Liver (tissue), 9 donors: ENCODE data around the gene TUBGCP4. TPM values are rescaled to one million over a fixed set of nuclear protein-coding genes. Genes with fewer than 3 reads are reported as not detected.

Experiments used
- DNase-seq: peaks from one replicate; pipeline ENCODE4 v3.0.0-alpha.2; 2017; ENCODE audit warnings: low spot score
- H3K27ac ChIP-seq, 2 donors: one replicate each; pipeline ENCODE4 v1.7.0; 2013; ENCODE audit warnings: inconsistent platforms in 2 of 2, low read length in 2 of 2, control low read depth in 1 of 2, low read depth in 1 of 2, mild to moderate bottlenecking in 1 of 2
- H3K27me3 ChIP-seq, 4 donors: one replicate each; pipeline versions ENCODE4 v1.6.1 to v1.7.0; 2013; ENCODE audit warnings: low read length in 3 of 4, inconsistent platforms in 1 of 4, mild to moderate bottlenecking in 1 of 4, moderate library complexity in 1 of 4; ENCODE audit not compliant: control insufficient read depth in 4 of 4, insufficient read depth in 4 of 4
- H3K36me3 ChIP-seq, 4 donors: one replicate each; pipeline versions ENCODE4 v1.6.1 to v1.7.0; 2013; ENCODE audit warnings: low read length in 3 of 4, mild to moderate bottlenecking in 3 of 4, low read depth in 1 of 4, moderate library complexity in 1 of 4; ENCODE audit not compliant: control insufficient read depth in 4 of 4, insufficient read depth in 3 of 4
- H3K4me1 ChIP-seq, 4 donors: one replicate each; pipeline versions ENCODE4 v1.6.1 to v1.7.0; 2013; ENCODE audit warnings: low read length in 3 of 4, mild to moderate bottlenecking in 3 of 4, moderate library complexity in 1 of 4; ENCODE audit not compliant: control insufficient read depth in 4 of 4, insufficient read depth in 4 of 4
- H3K4me3 ChIP-seq, 3 donors: one replicate each; pipeline versions ENCODE4 v1.6.1 to v1.7.0; 2013; ENCODE audit warnings: low read length in 3 of 3, control low read depth in 1 of 3, low read depth in 1 of 3, mild to moderate bottlenecking in 1 of 3
- H3K9ac ChIP-seq, 2 donors: one replicate each; pipeline ENCODE4 v1.7.0; 2013; ENCODE audit warnings: low read length in 2 of 2, mild to moderate bottlenecking in 2 of 2, moderate library complexity in 2 of 2, control low read depth in 1 of 2, low read depth in 1 of 2
- H3K9me3 ChIP-seq, 4 donors: one replicate each; pipeline versions ENCODE4 v1.6.1 to v1.7.0; 2013; ENCODE audit warnings: low read length in 3 of 4; ENCODE audit not compliant: control insufficient read depth in 4 of 4
- ATF3 ChIP-seq: IDR thresholded peaks from 2 replicates; pipeline ENCODE4 v1.6.1; 2016; ENCODE audit warnings: antibody characterized with exemption
- EGR1 ChIP-seq, 2 donors: IDR thresholded peaks; 2 replicates each; pipeline ENCODE4 v1.6.1; 2016 to 2018; ENCODE audit warnings: antibody characterized with exemption in 2 of 2, low read depth in 2 of 2
- FOXA1 ChIP-seq: IDR thresholded peaks from 2 replicates; pipeline ENCODE4 v1.6.1; 2016; ENCODE audit warnings: antibody characterized with exemption
- FOXA2 ChIP-seq: IDR thresholded peaks from 2 replicates; pipeline ENCODE4 v1.6.1; 2016; ENCODE audit warnings: antibody characterized with exemption
- GABPA ChIP-seq, 2 donors: IDR thresholded peaks in 1 of 2; conservative IDR thresholded peaks in 1 of 2; 2 replicates each; pipeline ENCODE4 v1.6.1; 2016; ENCODE audit warnings: antibody characterized with exemption in 2 of 2, mild to moderate bottlenecking in 1 of 2, moderate library complexity in 1 of 2
- HNF4A ChIP-seq, 2 donors: conservative IDR thresholded peaks; 2 replicates each; pipeline ENCODE4 v1.6.1; 2016; ENCODE audit warnings: antibody characterized with exemption in 2 of 2, mild to moderate bottlenecking in 2 of 2
- HNF4G ChIP-seq: IDR thresholded peaks from 2 replicates; pipeline ENCODE4 v1.6.1; 2016; ENCODE audit warnings: antibody characterized with exemption
- JUND ChIP-seq, 2 donors: IDR thresholded peaks; 2 replicates each; pipeline ENCODE4 v1.6.1; 2016; ENCODE audit warnings: antibody characterized with exemption in 2 of 2
- NR2F2 ChIP-seq: IDR thresholded peaks from 2 replicates; pipeline ENCODE4 v1.6.1; 2016; ENCODE audit warnings: antibody characterized with exemption
- RAD21 ChIP-seq, 2 donors: IDR thresholded peaks; 2 replicates each; pipeline ENCODE4 v1.6.1; 2016; ENCODE audit warnings: antibody characterized with exemption in 2 of 2, mild to moderate bottlenecking in 2 of 2
- REST ChIP-seq: IDR thresholded peaks from 2 replicates; pipeline ENCODE4 v1.6.1; 2016; ENCODE audit warnings: antibody characterized with exemption, mild to moderate bottlenecking
- RXRA ChIP-seq, 2 donors: IDR thresholded peaks; 2 replicates each; pipeline ENCODE4 v1.6.1; 2017 to 2018; ENCODE audit warnings: antibody characterized with exemption in 2 of 2, mild to moderate bottlenecking in 1 of 2
- TAF1 ChIP-seq: conservative IDR thresholded peaks from 2 replicates; pipeline ENCODE4 v1.6.1; 2016; ENCODE audit warnings: antibody characterized with exemption, mild to moderate bottlenecking
- YY1 ChIP-seq: IDR thresholded peaks from 2 replicates; pipeline ENCODE4 v1.6.1; 2016; ENCODE audit warnings: antibody characterized with exemption, mild to moderate bottlenecking
- ZBTB33 ChIP-seq: IDR thresholded peaks from 2 replicates; pipeline ENCODE4 v1.6.1; 2016; ENCODE audit warnings: antibody characterized with exemption
- WGBS: extraction: QIAGEN DNeasy Blood & Tissue Kit; methylation state at CpG from one replicate; pipeline ENCODE4 v1.1.7; 2013; 5-methylcytosine and 5-hydroxymethylcytosine counted together
- polyA plus RNA-seq, 2 donors: library from polyadenylated mRNA; stranded (reverse) in 1 of 2; unstranded in 1 of 2; fragments of 200-250 nt in 1 of 2; fragments of >200 nt in 1 of 2; fragmentation: Nextera tagmentation in 1 of 2; extraction: Ambion mirVana in 1 of 2; gene quantifications; one replicate each; pipeline versions ENCODE4 v1.2.1 to v1.2.3, GENCODE V29; 2013 to 2015
- total RNA-seq, 2 donors: library from RNA; depleted of rRNA; stranded (reverse); fragments of >200 nt; gene quantifications; one replicate each; pipeline ENCODE4 v1.2.3, GENCODE V29; 2014
- TF ChIP-seq, protein P1 (sequence below): fragments of 150-350 bp; IDR thresholded peaks from 2 replicates; pipeline ENCODE4 v1.5.1; 2017; ENCODE audit warnings: improper control_type of control experiment, low read depth, low read length; ENCODE audit not compliant: missing input control
- TF ChIP-seq, protein P2 (sequence below): IDR thresholded peaks from 2 replicates; pipeline ENCODE4 v1.6.1; 2016; ENCODE audit warnings: antibody characterized with exemption
- donor health status: healthy.
- donor health status: healthy.
- donor health status: healthy.
- donor health status: healthy.
- donor health status: healthy.

TUBGCP4 gene
- total and polyA plus RNA-seq, 4 donors, result 4.6 to 20.5 (median 12.4) TPM

DNA sequence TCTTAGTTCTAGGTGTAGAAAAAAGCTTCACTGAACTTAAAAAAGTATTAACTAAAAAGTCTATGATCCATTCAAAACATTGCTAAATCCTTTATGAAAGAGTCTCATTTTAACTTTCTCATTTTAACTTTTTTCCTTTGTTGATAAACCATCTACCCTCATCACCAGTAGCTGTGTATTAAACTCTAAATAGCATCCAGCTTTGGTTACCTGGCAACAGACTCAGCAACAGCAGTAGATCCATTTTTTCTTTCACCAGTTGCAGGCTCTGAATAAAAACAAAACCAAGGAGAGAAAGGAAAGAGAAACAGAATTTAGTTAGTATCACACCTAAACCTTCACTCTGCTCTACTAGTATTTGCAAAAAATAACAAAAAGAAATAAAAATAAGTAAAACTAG lies 70.4 kb downstream of the TUBGCP4 start:
- no peak overlapping the region for H3K4me3 ChIP-seq
- H3K4me1 ChIP-seq, result peaks cover 0 to 3% (median 0%) of the 10 kb centered on the region in 4 donors
- peaks cover 0 to 7% (median 3%) of the 10 kb centered on the region in 4 donors for H3K36me3 ChIP-seq
- no peak overlapping the region for H3K9ac ChIP-seq
- TF ChIP-seq, protein P1, sequence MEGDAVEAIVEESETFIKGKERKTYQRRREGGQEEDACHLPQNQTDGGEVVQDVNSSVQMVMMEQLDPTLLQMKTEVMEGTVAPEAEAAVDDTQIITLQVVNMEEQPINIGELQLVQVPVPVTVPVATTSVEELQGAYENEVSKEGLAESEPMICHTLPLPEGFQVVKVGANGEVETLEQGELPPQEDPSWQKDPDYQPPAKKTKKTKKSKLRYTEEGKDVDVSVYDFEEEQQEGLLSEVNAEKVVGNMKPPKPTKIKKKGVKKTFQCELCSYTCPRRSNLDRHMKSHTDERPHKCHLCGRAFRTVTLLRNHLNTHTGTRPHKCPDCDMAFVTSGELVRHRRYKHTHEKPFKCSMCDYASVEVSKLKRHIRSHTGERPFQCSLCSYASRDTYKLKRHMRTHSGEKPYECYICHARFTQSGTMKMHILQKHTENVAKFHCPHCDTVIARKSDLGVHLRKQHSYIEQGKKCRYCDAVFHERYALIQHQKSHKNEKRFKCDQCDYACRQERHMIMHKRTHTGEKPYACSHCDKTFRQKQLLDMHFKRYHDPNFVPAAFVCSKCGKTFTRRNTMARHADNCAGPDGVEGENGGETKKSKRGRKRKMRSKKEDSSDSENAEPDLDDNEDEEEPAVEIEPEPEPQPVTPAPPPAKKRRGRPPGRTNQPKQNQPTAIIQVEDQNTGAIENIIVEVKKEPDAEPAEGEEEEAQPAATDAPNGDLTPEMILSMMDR, result no peak
- TF ChIP-seq, protein P2, sequence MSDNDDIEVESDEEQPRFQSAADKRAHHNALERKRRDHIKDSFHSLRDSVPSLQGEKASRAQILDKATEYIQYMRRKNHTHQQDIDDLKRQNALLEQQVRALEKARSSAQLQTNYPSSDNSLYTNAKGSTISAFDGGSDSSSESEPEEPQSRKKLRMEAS, result no peak
- TF ChIP-seq JUND (IDR thresholded peaks at IDR 0.05) (no peak), EGR1 (IDR thresholded peaks at IDR 0.05; ENCODE audit: low read depth in 2 of 2) (no peak), NR2F2 (no peak), REST (no peak), GABPA (IDR thresholded peaks at IDR 0.05 in 1 of 2, conservative IDR thresholded peaks at IDR 0.05 in 1 of 2) (no peak), FOXA1 (no peak), HNF4G (no peak), RXRA (IDR thresholded peaks at IDR 0.05) (no peak), RAD21 (IDR thresholded peaks at IDR 0.05) (no peak)
- DNase-seq, result no peak
- no peak overlapping the region for H3K27ac ChIP-seq
- no peaks in the 10 kb centered on the region for H3K9me3 ChIP-seq
- H3K27me3 ChIP-seq, result no peaks in the 10 kb centered on the region

- peaks cover 0 to 8% (median 1%) of the 10 kb centered on the region in 4 donors for H3K36me3 ChIP-seq
- H3K9ac ChIP-seq, result no peak overlapping the region
- TF ChIP-seq GABPA (IDR thresholded peaks at IDR 0.05 in 1 of 2, conservative IDR thresholded peaks at IDR 0.05 in 1 of 2), result no peak
- no peak for TF ChIP-seq REST
- TF ChIP-seq ZBTB33, result no peak
- no peak for TF ChIP-seq RXRA (IDR thresholded peaks at IDR 0.05)
- no peak for TF ChIP-seq FOXA1
- no peak for TF ChIP-seq RAD21 (IDR thresholded peaks at IDR 0.05)
- TF ChIP-seq EGR1 (IDR thresholded peaks at IDR 0.05; ENCODE audit: low read depth in 2 of 2), result no peak
- no peak for TF ChIP-seq JUND (IDR thresholded peaks at IDR 0.05)
- TF ChIP-seq HNF4G, result no peak
- no peak for TF ChIP-seq FOXA2
- TF ChIP-seq HNF4A (conservative IDR thresholded peaks at IDR 0.05), result no peak
- TF ChIP-seq, protein P2, result no peak
- TF ChIP-seq YY1, result no peak
- no peak for TF ChIP-seq TAF1
- TF ChIP-seq ATF3, result no peak
Observed at GRCh38 chr15:43446344-43446743, 75.4 kb downstream of the TUBGCP4 start.

More at GRCh38 chr15:43446344-43446743, 75.4 kb downstream of the TUBGCP4 start:
- DNase-seq, result no peak
- H3K27ac ChIP-seq, result no peak overlapping the region
- H3K27me3 ChIP-seq, result no peaks in the 10 kb centered on the region
- WGBS, result 93% methylated on average over 2 of the region's 2 CpGs
- H3K4me3 ChIP-seq, result no peak overlapping the region
- no peaks in the 10 kb centered on the region for H3K4me1 ChIP-seq
- no peaks in the 10 kb centered on the region for H3K9me3 ChIP-seq
